RWPE1 (cell line): ENCODE results near the gene FCRL1.

Source experiments
- CTCF ChIA-PET: fragments of 350-600 bp; sonication (Branson Sonifier 250); formaldehyde crosslinking; extraction: SDS; loops from one replicate; lab custom pipeline; 2021; lab: Yijun Ruan, JAX
- POLR2A ChIA-PET: fragments of 400-600 bp; formaldehyde crosslinking; extraction: SDS; loops from one replicate; lab custom pipeline; 2020; ENCODE audit warnings: antibody characterized with exemption; ENCODE audit not compliant: low non-redundant PET; lab: Yijun Ruan, JAX
- DNase-seq: peaks from one replicate; pipeline ENCODE4 v3.0.0; 2012; ENCODE audit warnings: low spot score
- H3K27ac ChIP-seq: fragments of 450-650 bp; 2 replicates; pipeline ENCODE4 v1.5.1; 2017
- CTCF ChIP-seq: fragments of 450-650 bp; conservative IDR thresholded peaks from 2 replicates; pipeline ENCODE4 v1.5.1; 2017; ENCODE audit warnings: low read depth, mild to moderate bottlenecking

The FCRL1 gene

GRCh38 chr1:157773493-157774350 lies 46.2 kb downstream of the FCRL1 start:
- no peak for TF ChIP-seq CTCF
- ChIA-PET POLR2A (no interaction called here), CTCF (interaction anchor here (0.5 to 1.0 kb wide), 3 partner anchors 98 to 432 kb away, joined by 4 to 6 read pairs (median 4); no protein-coding TSS in a partner anchor)
- DNase-seq: no peak
- no peak overlapping the region for H3K27ac ChIP-seq

DNA sequence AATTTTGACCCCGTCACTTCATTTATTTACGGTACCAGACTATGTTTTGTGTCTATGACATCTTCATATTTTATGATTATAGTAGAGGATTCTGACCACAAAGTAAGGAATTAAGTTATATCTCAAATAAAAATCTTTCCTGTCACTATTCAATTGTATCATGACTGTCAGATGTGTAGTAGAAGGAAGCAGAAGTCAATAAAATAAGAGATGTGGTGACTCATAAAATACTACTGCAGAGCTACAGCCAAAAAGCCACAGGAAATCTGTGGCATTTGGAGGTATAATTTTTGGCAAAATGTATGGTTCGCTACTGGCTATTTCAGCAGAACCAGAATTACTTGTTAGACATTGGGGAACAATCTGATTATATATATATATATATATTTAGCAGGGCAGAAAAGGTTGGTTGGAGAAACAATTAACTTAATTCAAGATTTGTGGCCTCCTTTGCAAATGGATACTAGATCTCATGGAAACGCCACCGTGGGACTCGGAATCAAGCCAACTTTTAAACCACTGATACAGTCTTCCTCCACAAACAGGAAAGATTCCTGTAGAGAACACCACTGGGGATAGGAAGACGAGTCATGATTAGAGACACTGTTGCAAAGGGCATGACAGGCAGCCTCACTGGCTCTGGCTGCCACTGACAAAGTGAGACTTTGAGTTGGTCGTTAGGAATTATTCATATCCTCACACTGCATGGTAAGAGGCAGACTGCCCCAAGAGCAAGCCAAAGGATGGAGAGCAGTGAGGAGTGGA lies 48.1 kb downstream of the FCRL1 start:
- ChIA-PET POLR2A (no interaction called here), CTCF (no interaction called here)
- no peak overlapping the region for H3K27ac ChIP-seq
- TF ChIP-seq CTCF: no peak
- no peak for DNase-seq

- POLR2A ChIA-PET: no interaction called here
- DNase-seq: no peak
- CTCF ChIA-PET: no interaction called here
- H3K27ac ChIP-seq: no peak overlapping the region
- no peak for TF ChIP-seq CTCF
These were observed 49.4 kb downstream of the FCRL1 start for GRCh38 chr1:157770442-157771043.

DNA sequence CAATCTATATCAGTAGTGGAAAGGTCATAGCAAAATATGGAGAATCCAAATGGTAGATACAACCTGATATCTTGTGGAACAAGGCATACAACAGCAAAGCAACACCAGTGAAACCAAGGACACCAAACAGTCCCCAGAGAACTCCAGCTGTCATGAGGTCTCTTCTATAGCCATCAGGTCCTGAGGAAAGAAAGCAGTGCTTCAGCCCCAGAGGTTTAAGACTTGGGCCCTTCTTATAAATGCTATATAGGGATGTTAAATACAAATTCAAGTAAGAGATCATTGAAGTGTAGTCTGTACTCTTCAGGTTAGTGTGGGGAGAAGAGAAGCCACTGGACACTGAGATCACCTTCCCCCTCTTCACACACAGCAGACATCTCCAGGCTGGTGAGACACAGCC lies 53.1 kb downstream of the FCRL1 start:
- ChIA-PET POLR2A (no interaction called here), CTCF (no interaction called here)
- no peak for DNase-seq
- no peak for TF ChIP-seq CTCF
- no peak overlapping the region for H3K27ac ChIP-seq

DNA sequence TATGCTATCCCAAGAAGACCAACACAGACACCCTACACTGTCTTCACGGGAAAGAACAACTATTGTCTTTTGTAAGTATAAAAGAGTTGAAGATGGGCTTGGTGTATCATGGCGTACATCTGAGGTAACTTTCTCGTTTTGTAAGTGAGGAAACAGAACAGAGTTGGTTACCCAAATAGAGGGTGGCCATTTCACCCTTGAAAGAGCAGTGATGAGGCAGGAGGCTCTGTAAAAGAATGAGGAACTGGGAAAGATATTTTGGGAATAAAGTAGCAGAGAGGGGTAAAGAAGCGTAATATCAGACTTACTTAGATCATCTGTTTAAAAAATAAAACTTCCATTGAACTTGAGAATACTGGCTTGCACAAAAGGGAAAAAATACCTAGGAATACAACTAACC lies 61.9 kb downstream of the FCRL1 start:
- ChIA-PET POLR2A (no interaction called here), CTCF (interaction anchor here (0.6 kb wide), 1 partner anchor 28 kb away, joined by 5 read pairs; no protein-coding TSS in a partner anchor)
- H3K27ac ChIP-seq: no peak overlapping the region
- TF ChIP-seq CTCF: no peak
- DNase-seq: no peak

GRCh38 chr1:157753611-157754010 lies 66.3 kb downstream of the FCRL1 start:
- H3K27ac ChIP-seq: no peak overlapping the region
- TF ChIP-seq CTCF: no peak
- CTCF ChIA-PET: no interaction called here
- DNase-seq: no peak
- POLR2A ChIA-PET: no interaction called here
